Measurements from ENCODE around the gene RERE. TPM values are rescaled to one million over a fixed set of nuclear protein-coding genes. Genes with fewer than 3 reads are reported as not detected.

The RERE gene
- total RNA-seq, 1 experiment from 2014 or later, result 73.4 TPM

GRCh38 chr1:8376358-8376840 is 441.0 kb downstream of the RERE start:
- Histone ChIP-seq H4K20me1 (ENCODE audit: insufficient read depth) (no peaks in the 10 kb centered on the region; the same call in none of the 2 replicates), H2AFZ (no peak overlapping the region), H3K4me3 (no peak overlapping the region), H3F3A (ENCODE audit: insufficient read depth, low read depth) (no peaks in the 10 kb centered on the region), H3K27me3 (ENCODE audit: insufficient read depth, low read depth) (no peaks in the 10 kb centered on the region), H3K9me3 (ENCODE audit: insufficient read depth, low read depth) (no peaks in the 10 kb centered on the region), H3K36me3 (ENCODE audit: low read depth) (no peaks in the 10 kb centered on the region), H3K9me2 (ENCODE audit: insufficient read depth) (no peaks in the 10 kb centered on the region), H3K4me1 (replicated peaks; ENCODE audit: insufficient read depth) (no peaks in the 10 kb centered on the region), H3K4me2 (no peak overlapping the region), H3K27ac (no peak overlapping the region), H3K79me2 (ENCODE audit: low read depth) (no peaks in the 10 kb centered on the region)
- no peak for TF ChIP-seq EZH2 (IDR thresholded peaks at IDR 0.05; ENCODE audit: low read depth)
- no peak for TF ChIP-seq CTCF (conservative IDR thresholded peaks at IDR 0.05)
- no peak for DNase-seq
- intact Hi-C loops (cut with micrococcal nuclease; ENCODE audit: unreplicated experiment), result loop anchor here (10.0 kb wide), 1 partner anchor 348 kb away; no protein-coding TSS in a partner anchor
- CTCF ChIA-PET, result no interaction called here
- POLR2A ChIA-PET (ENCODE audit: unreplicated experiment), result interaction anchor here (0.5 to 0.6 kb wide), 2 partner anchors 463 to 982 kb away, joined by 6 to 28 read pairs; no protein-coding TSS in a partner anchor
- no TSS peak for BruUV-seq (replicated peaks)

GRCh38 chr1:8374812-8375211 is 442.6 kb downstream of the RERE start:
- Histone ChIP-seq H3K27ac (no peak overlapping the region), H3K79me2 (ENCODE audit: low read depth) (no peaks in the 10 kb centered on the region), H3K27me3 (ENCODE audit: insufficient read depth, low read depth) (no peaks in the 10 kb centered on the region), H3K4me1 (replicated peaks; ENCODE audit: insufficient read depth) (no peaks in the 10 kb centered on the region), H3K4me3 (no peak overlapping the region), H4K20me1 (ENCODE audit: insufficient read depth) (no peaks in the 10 kb centered on the region; the same call in none of the 2 replicates), H3F3A (ENCODE audit: insufficient read depth, low read depth) (no peaks in the 10 kb centered on the region), H3K36me3 (ENCODE audit: low read depth) (no peaks in the 10 kb centered on the region), H3K9me2 (ENCODE audit: insufficient read depth) (no peaks in the 10 kb centered on the region), H3K9me3 (ENCODE audit: insufficient read depth, low read depth) (no peaks in the 10 kb centered on the region), H2AFZ (no peak overlapping the region), H3K4me2 (no peak overlapping the region)
- TF ChIP-seq EZH2 (IDR thresholded peaks at IDR 0.05; ENCODE audit: low read depth), result no peak
- TF ChIP-seq CTCF (conservative IDR thresholded peaks at IDR 0.05), result peak; percentile 55
- BruUV-seq (replicated peaks), result no TSS peak
- CTCF ChIA-PET, result no interaction called here
- POLR2A ChIA-PET (ENCODE audit: unreplicated experiment), result no interaction called here
- DNase-seq, result no peak
- intact Hi-C loops (cut with micrococcal nuclease; ENCODE audit: unreplicated experiment), result loop anchor here (10.0 kb wide), 1 partner anchor 350 kb away; no protein-coding TSS in a partner anchor

- H3K79me2 ChIP-seq (ENCODE audit: low read depth), result no peaks in the 10 kb centered on the region
Observed at GRCh38 chr1:8374356-8374755, 443.1 kb downstream of the RERE start.

More at GRCh38 chr1:8374356-8374755, 443.1 kb downstream of the RERE start:
- no peaks in the 10 kb centered on the region for H3K27me3 ChIP-seq (ENCODE audit: insufficient read depth, low read depth)
- H3K4me2 ChIP-seq, result no peak overlapping the region
- H3K27ac ChIP-seq, result no peak overlapping the region
- H2AFZ ChIP-seq, result no peak overlapping the region
- ChIA-PET POLR2A (ENCODE audit: unreplicated experiment) (no interaction called here), CTCF (no interaction called here)
- no peak for DNase-seq
- TF ChIP-seq CTCF (conservative IDR thresholded peaks at IDR 0.05) (no peak), EZH2 (IDR thresholded peaks at IDR 0.05; ENCODE audit: low read depth) (no peak)
- no TSS peak for BruUV-seq (replicated peaks)
- no peaks in the 10 kb centered on the region for H3F3A ChIP-seq (ENCODE audit: insufficient read depth, low read depth)
- no peak overlapping the region for H3K4me3 ChIP-seq
- intact Hi-C loops (cut with micrococcal nuclease; ENCODE audit: unreplicated experiment), result loop anchor here (10.0 kb wide), 1 partner anchor 350 kb away; no protein-coding TSS in a partner anchor
- no peaks in the 10 kb centered on the region for H3K36me3 ChIP-seq (ENCODE audit: low read depth)
- no peaks in the 10 kb centered on the region; the same call in none of the 2 replicates for H4K20me1 ChIP-seq (ENCODE audit: insufficient read depth)
- no peaks in the 10 kb centered on the region for H3K9me2 ChIP-seq (ENCODE audit: insufficient read depth)
- H3K4me1 ChIP-seq (replicated peaks; ENCODE audit: insufficient read depth), result no peaks in the 10 kb centered on the region
- H3K9me3 ChIP-seq (ENCODE audit: insufficient read depth, low read depth), result no peaks in the 10 kb centered on the region

All from PC-9 (cell line).